ENCODE results near the gene CXorf58.

DNA sequence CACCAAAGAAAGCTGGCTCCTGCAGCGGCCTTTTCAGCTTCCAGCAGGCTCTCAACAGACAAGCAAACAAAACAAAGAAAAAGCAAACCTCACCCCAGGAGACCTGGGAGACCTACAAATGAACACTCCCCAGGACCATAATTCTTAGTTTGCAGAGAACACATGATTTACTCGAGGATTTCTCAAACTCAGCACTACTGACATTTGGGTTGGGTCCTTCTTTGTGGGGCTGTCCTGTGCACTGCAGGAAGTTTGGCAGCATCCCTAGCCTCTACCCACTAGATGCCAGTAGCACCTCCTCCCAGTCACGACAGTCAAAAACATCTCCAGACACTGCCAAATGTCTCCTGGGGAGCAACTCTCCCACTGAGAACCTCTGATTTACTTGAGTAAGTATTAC lies 22.0 kb upstream of the CXorf58 start:
- TF ChIP-seq, protein P1, sequence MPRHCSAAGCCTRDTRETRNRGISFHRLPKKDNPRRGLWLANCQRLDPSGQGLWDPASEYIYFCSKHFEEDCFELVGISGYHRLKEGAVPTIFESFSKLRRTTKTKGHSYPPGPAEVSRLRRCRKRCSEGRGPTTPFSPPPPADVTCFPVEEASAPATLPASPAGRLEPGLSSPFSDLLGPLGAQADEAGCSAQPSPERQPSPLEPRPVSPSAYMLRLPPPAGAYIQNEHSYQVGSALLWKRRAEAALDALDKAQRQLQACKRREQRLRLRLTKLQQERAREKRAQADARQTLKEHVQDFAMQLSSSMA (CRISPR knock-in tag; IDR thresholded peaks at IDR 0.05): no peak
- TF ChIP-seq TARDBP (IDR thresholded peaks at IDR 0.05): no peak
- no peak for TF ChIP-seq BRCA1 (IDR thresholded peaks at IDR 0.05)
- no peak for TF ChIP-seq BRCA1 (CRISPR knock-in tag; IDR thresholded peaks at IDR 0.05)
- TF ChIP-seq ARID1B (IDR thresholded peaks at IDR 0.05): no peak
- no peak for TF ChIP-seq EWSR1 (IDR thresholded peaks at IDR 0.05; ENCODE audit: borderline replicate concordance, low read depth, partially characterized antibody)
- no peak for TF ChIP-seq TAF1 (IDR thresholded peaks at IDR 0.05; ENCODE audit: control insufficient read depth, extremely low read depth, insufficient read depth, low read length, severe bottlenecking)
- TF ChIP-seq, protein P2, sequence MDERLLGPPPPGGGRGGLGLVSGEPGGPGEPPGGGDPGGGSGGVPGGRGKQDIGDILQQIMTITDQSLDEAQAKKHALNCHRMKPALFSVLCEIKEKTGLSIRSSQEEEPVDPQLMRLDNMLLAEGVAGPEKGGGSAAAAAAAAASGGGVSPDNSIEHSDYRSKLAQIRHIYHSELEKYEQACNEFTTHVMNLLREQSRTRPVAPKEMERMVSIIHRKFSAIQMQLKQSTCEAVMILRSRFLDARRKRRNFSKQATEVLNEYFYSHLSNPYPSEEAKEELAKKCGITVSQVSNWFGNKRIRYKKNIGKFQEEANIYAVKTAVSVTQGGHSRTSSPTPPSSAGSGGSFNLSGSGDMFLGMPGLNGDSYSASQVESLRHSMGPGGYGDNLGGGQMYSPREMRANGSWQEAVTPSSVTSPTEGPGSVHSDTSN (CRISPR knock-in tag; IDR thresholded peaks at IDR 0.05; ENCODE audit: low read depth): no peak
- TF ChIP-seq, protein P2 (tag; conservative IDR thresholded peaks at IDR 0.05; ENCODE audit: low read depth): no peak
- no peak for TF ChIP-seq HCFC1 (IDR thresholded peaks at IDR 0.05; ENCODE audit: low read depth, low read length)
- no peak for TF ChIP-seq TOE1 (IDR thresholded peaks at IDR 0.05; ENCODE audit: borderline replicate concordance)
- TF ChIP-seq TOE1 (CRISPR knock-in tag; IDR thresholded peaks at IDR 0.05; ENCODE audit: borderline replicate concordance, low read depth): no peak
- TF ChIP-seq RFX1 (IDR thresholded peaks at IDR 0.05): no peak
- no peak for TF ChIP-seq BMI1 (IDR thresholded peaks at IDR 0.05; ENCODE audit: low read length)
